ENCODE results near the gene RSPH3. TPM values are rescaled to one million over a fixed set of nuclear protein-coding genes. Genes with fewer than 3 reads are reported as not detected.
"Not testable (repeated sequence)": the region's sequence is repeated elsewhere in the genome, so short reads cannot be mapped to it uniquely, and the experiment has no call there.

The RSPH3 gene
- total RNA-seq, 2 experiments from 2014 or later, result 3.3 to 4.0 TPM

DNA sequence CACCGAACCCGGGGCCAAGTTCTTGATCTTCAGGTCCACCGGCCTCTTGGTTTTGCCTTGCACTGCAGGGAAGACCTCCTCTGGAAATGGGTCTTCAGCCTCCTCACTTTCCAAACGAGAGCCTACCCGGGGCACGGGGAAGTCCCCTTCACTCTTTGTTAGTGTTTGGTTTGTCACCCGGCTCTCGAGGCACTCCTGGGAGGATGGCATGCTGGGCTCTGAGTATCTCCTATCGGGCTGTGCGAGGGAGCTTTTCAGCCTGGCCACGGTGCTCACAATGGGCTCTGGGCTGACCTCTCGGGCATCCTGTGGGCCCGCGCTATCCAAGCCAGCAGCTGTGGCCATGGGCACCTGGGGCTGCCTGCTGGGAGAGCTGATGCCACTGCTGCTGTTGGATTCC lies 36.7 kb upstream of the RSPH3 start:
- Mint-ChIP-seq H3K27me3 (no peaks in the 10 kb centered on the region), H3K27ac (peak overlapping the region; percentile 70), H3K9me3 (no peaks in the 10 kb centered on the region), H3K36me3 (peaks cover 69% of the 10 kb centered on the region), H3K4me3 (peak overlapping the region; percentile 58), H3K4me1 (peaks cover 73% of the 10 kb centered on the region)
- DNase-seq, result no peak

DNA sequence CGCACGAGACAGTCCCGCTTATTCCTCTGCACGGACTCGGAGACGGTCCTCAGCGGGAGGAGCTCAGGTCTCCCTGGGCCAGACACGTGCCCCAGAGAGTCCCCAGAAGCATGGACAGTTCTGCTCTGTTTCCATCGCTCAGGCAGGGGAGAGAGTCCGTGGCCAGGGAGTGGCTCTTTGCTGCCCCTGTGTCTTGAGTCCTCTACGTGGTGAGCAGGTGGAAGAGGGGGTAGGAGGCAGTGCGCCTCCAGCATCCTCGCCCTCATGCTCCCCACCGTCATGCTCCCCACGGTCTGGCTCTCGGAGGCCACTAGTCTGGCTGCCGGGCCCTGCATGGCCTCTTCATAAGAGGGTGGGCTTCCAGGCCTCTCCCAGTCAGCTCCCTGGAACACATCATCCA lies 35.9 kb upstream of the RSPH3 start:
- no peaks in the 10 kb centered on the region for H3K9me3 Mint-ChIP-seq
- peaks cover 61% of the 10 kb centered on the region for H3K36me3 Mint-ChIP-seq
- peak overlapping the region; percentile 70 for H3K27ac Mint-ChIP-seq
- no peaks in the 10 kb centered on the region for H3K27me3 Mint-ChIP-seq
- H3K4me3 Mint-ChIP-seq, result peak overlapping the region; percentile 20
- peaks cover 67% of the 10 kb centered on the region for H3K4me1 Mint-ChIP-seq
- DNase-seq, result no peak

DNA sequence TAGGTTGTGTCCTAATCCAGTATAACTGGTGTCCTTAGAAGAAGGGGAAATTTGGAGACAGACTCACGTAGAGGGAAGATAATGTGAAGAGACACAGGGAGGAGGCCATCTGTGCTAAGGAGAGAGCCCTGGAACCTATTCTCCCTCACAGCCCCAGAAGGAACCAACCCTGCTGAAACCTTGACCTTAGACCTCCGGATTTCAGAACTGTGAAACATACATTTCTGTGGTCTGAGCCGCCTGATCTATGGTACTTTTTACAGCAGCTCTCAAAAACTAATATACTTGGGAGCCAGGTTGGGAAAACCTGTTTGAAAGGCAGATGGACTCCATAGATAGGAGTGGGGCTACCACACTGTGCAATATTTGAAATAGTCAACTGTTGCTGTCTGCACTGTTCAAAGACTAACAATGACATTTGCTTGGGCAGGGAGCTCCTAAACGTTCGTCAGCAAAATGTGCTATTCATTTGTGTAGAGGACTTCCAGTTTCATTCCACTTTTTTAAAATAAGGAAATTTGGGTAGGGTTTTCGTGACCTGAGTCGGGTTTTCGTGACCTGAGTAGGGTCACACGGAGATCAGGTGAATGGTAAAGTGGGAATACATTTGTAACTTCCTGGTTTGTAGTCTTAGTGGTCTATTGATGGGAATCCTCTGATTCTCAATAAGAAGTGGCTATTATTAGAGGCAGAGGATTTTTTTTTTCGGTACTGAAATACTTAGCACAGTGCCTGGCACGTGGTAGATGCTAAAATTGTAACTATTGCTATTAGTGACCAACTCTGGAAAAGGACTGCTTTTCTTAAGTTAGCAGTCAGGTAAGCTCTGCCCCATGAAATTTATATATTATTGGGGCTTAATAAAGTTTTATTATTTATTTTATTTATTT lies 33.4 kb upstream of the RSPH3 start:
- no peaks in the 10 kb centered on the region for H3K27me3 Mint-ChIP-seq
- DNase-seq, result no peak
- no peaks in the 10 kb centered on the region for H3K9me3 Mint-ChIP-seq
- no peak overlapping the region for H3K4me3 Mint-ChIP-seq
- H3K27ac Mint-ChIP-seq, result peak overlapping the region; percentile 63
- peaks cover 36% of the 10 kb centered on the region for H3K36me3 Mint-ChIP-seq
- H3K4me1 Mint-ChIP-seq, result peaks cover 42% of the 10 kb centered on the region

DNA sequence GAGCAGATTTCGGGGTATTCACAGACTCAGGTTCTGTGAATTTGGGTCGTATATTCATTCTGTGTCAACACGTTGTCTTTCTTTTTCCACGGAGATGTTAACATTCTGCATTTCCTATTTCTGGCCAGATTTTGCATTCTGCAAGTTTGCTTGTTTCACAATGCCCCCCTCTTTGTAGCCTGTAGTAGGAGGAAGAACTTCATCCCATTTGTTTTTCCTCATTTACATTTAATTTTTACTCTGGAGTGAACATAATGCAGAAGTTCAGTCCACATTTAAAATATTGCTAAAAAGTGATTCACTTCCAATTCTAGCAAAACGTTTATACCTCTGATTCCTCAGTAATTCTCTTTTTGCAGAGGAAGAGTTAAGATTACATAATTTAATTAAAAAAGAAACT lies 31.8 kb upstream of the RSPH3 start:
- no peak for DNase-seq
- H3K4me1 Mint-ChIP-seq, result peaks cover 29% of the 10 kb centered on the region
- H3K27ac Mint-ChIP-seq, result no peak overlapping the region
- H3K36me3 Mint-ChIP-seq, result peaks cover 28% of the 10 kb centered on the region
- peaks cover 1% of the 10 kb centered on the region for H3K9me3 Mint-ChIP-seq
- H3K4me3 Mint-ChIP-seq, result no peak overlapping the region
- H3K27me3 Mint-ChIP-seq, result no peaks in the 10 kb centered on the region

DNA sequence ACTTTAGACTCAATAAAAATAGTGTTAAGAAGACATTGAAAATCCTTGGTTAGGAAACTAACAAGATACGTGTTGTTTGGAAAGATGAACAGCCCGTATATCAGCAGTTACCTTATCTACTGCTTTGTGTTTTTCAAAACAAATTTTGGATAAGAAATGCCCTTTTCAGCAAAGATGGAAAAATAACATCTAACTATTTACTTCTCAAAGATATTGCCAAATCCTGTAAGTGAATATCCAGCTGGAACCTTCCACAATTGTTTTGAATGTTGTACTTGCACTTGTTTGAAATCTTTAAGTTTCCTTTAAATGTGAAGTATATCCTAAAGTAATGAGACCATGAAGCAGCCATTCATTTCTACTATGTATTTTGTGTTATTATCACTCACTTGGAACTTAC lies 30.2 kb upstream of the RSPH3 start:
- H3K27ac Mint-ChIP-seq, result no peak overlapping the region
- H3K4me3 Mint-ChIP-seq, result no peak overlapping the region
- peaks cover 22% of the 10 kb centered on the region for H3K36me3 Mint-ChIP-seq
- H3K27me3 Mint-ChIP-seq, result no peaks in the 10 kb centered on the region
- H3K9me3 Mint-ChIP-seq, result peaks cover 9% of the 10 kb centered on the region
- no peak for DNase-seq
- H3K4me1 Mint-ChIP-seq, result peaks cover 15% of the 10 kb centered on the region

DNA sequence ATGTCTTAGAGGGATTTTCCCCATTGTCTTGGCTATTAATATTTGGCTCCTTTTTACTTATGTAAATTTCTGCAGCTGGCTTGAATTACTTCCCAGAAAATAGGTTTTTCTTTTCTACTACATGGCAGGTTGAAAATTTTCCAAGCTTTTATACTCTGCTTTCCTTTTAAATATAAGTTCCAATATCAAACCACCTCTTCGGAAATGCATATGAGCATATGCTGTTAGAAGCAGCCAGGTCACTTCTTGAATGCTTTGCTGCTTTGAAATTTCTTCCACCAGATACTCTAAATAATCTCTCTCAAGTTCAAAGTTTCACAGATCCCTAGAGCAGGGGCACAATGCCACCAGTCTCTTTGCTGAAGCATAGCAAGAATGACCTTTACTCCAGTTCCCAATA lies 25.2 kb upstream of the RSPH3 start:
- H3K27ac Mint-ChIP-seq, H3K27me3 Mint-ChIP-seq: not testable (repeated sequence)
- peaks cover 13% of the 10 kb centered on the region for H3K4me1 Mint-ChIP-seq

DNA sequence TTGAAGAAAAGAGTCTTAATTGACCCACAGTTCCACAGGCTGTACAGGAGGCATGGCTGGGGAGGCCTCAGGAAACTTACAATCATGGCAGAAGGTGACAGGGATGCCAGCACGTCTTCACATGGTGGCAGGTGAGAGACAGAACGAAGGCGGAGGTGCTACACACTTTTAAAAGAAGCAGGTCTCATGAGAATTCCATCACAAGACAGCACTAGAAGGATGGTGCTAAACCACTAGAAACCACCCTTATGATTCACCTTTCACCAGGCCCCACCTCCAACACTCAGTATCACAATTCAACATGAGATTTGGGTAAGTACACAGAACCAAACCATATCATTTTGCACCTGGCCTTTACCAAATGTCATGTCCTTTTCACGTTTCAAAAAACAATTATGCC lies 23.9 kb upstream of the RSPH3 start:
- peaks cover 37% of the 10 kb centered on the region for H3K9me3 Mint-ChIP-seq
- H3K27me3 Mint-ChIP-seq, result no peaks in the 10 kb centered on the region
- H3K4me1 Mint-ChIP-seq, result peaks cover 22% of the 10 kb centered on the region
- peak; percentile 33 for DNase-seq
- H3K27ac Mint-ChIP-seq, result peak overlapping the region; percentile 66
- H3K36me3 Mint-ChIP-seq, result peaks cover 58% of the 10 kb centered on the region
- H3K4me3 Mint-ChIP-seq, result no peak overlapping the region

More for the DNA sequence above, 25.2 kb upstream of the RSPH3 start:
- H3K36me3 Mint-ChIP-seq, result peaks cover 52% of the 10 kb centered on the region
- H3K9me3 Mint-ChIP-seq, result peaks cover 35% of the 10 kb centered on the region
- DNase-seq, H3K4me3 Mint-ChIP-seq: not testable (repeated sequence)

DNA sequence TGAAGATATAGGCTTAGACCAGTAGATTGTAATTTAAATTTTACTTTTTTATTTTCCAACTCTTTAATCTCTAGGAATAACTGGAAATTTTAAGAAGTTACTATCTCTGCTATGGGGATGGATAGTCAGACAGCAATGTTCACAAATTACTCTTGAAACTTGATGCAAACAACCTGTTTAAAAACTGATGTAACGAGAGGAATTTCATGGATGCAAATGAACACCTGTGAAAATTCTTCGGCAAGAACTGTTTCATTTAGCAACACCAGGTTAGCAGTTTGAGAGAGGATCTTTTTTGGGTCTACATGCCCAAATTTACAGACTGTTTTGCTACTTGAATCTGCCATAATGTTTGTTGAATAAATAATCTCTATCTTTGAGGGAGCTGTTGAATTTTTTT lies 20.0 kb upstream of the RSPH3 start:
- Mint-ChIP-seq H3K36me3 (peaks cover 49% of the 10 kb centered on the region), H3K27me3 (no peaks in the 10 kb centered on the region), H3K9me3 (peaks cover 26% of the 10 kb centered on the region), H3K27ac (no peak overlapping the region), H3K4me1 (peaks cover 45% of the 10 kb centered on the region), H3K4me3 (no peak overlapping the region)
- DNase-seq, result no peak

DNA sequence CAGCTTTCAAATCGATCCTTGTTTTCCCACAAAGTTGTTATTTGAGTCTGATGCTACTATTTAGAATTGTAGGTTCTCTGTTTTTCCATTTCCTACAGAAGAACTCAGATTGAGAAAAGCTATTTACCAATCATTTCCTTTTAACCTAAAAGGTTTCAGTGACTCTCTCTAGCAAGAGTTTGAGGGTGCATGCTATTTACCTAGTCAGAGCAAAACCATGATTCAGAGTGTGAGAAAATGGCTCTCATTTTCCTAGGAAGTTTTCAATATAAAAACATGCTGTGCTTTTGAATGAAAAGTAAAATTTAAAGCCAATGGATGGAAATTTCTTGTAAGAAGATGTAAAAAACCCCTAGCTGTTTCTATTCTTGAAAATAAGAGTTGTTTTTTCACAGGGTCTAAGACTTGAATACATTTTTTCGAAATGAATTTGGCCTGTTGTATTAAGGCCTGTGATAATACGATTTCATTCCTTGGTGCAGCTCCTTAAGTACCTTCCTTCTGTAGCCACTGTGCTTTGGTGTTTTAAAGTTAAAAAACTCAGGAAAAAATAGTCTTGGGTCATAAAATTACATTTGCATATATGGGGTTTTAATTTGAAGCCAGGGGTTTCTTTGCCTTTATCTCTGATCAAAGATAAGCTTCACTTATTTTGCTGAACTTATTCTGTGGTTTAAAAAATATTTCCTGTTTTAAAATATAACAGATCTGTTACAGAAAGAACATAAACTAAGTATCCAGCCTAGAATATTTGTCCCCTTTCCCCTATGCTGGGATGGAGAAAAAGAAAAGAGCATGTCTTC lies 18.0 kb upstream of the RSPH3 start:
- Mint-ChIP-seq H3K4me3 (peak overlapping the region; percentile 26), H3K36me3 (peaks cover 34% of the 10 kb centered on the region), H3K27me3 (no peaks in the 10 kb centered on the region), H3K4me1 (peaks cover 42% of the 10 kb centered on the region), H3K27ac (peak overlapping the region; percentile 94), H3K9me3 (peaks cover 10% of the 10 kb centered on the region)
- DNase-seq, result no peak

DNA sequence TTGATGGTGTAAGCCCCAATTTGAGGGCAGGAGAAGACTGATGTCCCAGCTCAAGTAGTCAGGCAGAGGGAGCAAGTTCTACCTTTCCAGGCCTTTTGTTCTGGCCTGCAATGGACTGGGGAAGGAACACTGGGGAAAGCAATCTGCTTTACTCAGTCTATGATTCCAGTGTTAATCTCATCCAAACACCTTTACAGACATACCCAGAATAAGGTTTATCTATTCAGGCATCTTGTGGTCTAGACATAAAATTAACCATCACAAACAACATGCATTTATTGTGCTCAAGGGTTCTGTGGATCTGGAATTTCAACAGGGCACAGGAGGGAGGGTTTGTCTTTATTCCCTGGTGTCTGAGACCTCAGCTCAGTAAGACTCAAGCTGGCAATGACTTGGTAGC lies 14.4 kb upstream of the RSPH3 start:
- H3K4me3 Mint-ChIP-seq, result no peak overlapping the region
- no peaks in the 10 kb centered on the region for H3K27me3 Mint-ChIP-seq
- H3K36me3 Mint-ChIP-seq, result peaks cover 19% of the 10 kb centered on the region
- DNase-seq, result no peak
- H3K4me1 Mint-ChIP-seq, result peaks cover 50% of the 10 kb centered on the region
- no peaks in the 10 kb centered on the region for H3K9me3 Mint-ChIP-seq
- H3K27ac Mint-ChIP-seq, result no peak overlapping the region

DNA sequence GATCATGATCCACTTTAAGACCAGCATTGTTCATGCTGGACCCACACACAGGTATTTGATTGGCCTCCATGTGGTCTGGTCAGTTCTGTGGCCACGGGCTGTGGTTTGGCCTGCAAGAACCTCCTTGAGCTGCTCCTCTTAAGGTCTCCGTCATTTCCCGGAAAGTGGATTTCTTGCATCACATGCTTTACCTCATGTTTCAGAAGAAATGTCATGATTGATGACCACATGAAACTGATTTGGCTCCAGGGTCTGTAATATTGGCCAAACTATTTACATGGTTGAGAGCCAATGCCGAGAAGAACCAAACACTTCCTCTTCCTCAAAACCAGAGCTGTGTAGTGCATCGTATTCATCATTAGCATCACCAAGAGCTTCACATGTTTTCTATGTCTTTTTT lies 13.2 kb upstream of the RSPH3 start:
- H3K4me3 Mint-ChIP-seq, result no peak overlapping the region
- H3K4me1 Mint-ChIP-seq, result peaks cover 43% of the 10 kb centered on the region
- no peaks in the 10 kb centered on the region for H3K27me3 Mint-ChIP-seq
- peaks cover 11% of the 10 kb centered on the region for H3K36me3 Mint-ChIP-seq
- H3K9me3 Mint-ChIP-seq, result no peaks in the 10 kb centered on the region
- no peak for DNase-seq
- no peak overlapping the region for H3K27ac Mint-ChIP-seq

DNA sequence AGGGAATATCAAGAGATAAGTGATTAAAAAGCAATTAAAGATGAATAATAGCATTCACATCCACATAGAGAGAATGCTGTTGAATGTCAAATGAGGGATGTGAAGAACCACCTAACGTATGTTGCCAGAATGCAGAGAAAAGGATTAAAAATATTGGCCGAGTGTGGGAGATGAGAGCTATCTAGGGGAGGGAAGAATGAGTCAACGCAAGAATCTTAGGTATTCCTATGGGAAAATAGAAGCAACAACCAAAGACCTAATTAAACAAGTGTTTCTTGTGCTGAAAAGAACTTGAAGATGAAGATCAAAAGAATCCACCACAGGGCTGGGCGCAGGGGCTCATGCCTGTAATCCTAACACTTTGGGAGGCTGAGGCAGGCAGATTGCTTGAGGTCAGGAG lies 12.2 kb upstream of the RSPH3 start:
- H3K36me3 Mint-ChIP-seq, result peaks cover 11% of the 10 kb centered on the region
- no peaks in the 10 kb centered on the region for H3K27me3 Mint-ChIP-seq
- H3K4me3 Mint-ChIP-seq, result no peak overlapping the region
- no peak overlapping the region for H3K27ac Mint-ChIP-seq
- no peaks in the 10 kb centered on the region for H3K9me3 Mint-ChIP-seq
- DNase-seq, result no peak
- H3K4me1 Mint-ChIP-seq, result peaks cover 36% of the 10 kb centered on the region

DNA sequence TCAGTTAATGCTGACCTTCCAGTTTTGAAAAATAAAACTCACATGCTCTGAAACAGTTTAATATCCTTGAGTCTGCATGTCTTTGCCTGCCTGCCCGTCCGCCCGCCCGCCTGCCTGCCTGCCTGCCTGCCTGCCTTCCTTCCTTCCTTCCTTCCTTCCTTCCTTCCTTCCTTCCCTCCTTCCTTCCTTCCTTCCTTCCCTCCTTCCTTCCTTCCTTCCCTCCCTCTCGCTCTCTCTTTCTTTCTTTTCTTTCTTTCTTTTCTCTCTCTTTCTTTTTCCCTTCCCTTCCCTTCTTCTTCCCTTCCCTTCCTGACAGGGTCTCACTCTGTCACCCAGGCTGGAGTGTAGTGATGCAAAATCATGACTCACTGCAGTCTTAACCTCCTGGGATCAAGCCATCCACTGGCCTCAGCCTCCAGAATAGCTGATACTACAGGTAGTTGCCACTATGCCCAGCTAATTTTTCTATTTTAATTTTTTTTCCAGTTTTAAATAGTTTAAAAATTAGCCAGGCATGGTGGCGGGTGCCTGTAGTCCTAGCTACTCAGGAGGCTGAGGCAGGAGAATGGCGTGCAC lies 10.1 kb upstream of the RSPH3 start:
- H3K4me3 Mint-ChIP-seq, result not testable (repeated sequence)

DNA sequence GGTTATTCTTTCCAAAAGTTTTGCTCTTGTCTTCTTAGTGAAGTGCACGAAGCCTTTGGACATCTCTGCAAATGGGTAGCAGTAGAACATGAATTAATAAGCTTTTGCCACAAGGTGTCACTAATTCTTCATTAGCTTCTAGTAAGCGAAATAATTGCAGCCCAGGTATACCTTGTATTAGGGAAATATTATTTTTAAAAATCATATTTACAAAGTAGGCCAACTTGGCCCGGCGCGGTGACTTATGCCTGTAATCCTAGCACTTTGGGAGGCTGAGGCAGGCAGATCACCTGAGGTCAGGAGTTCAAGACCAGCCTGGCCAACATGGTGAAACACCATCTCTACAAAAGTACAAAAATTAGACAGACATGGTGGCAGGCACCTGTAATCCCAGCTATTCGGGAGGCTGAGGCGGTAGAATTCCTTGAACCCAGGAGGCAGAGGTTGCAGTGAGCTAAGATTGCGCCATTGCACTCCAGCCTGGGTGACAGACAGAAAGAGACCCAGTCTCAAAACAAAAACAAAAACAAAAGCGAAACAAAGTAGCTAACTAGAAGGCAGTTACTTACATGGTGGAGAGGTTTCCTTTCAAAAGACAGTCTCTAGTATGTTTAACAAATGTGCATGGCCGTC lies 8.8 kb upstream of the RSPH3 start:
- Mint-ChIP-seq H3K36me3 (peaks cover 3% of the 10 kb centered on the region), H3K27ac (no peak overlapping the region), H3K4me3 (no peak overlapping the region), H3K9me3 (no peaks in the 10 kb centered on the region), H3K4me1 (peaks cover 28% of the 10 kb centered on the region), H3K27me3 (no peaks in the 10 kb centered on the region)
- DNase-seq, result no peak

More for the DNA sequence above, 10.1 kb upstream of the RSPH3 start:
- H3K27ac Mint-ChIP-seq, H3K9me3 Mint-ChIP-seq, H3K27me3 Mint-ChIP-seq, H3K36me3 Mint-ChIP-seq, DNase-seq: not testable (repeated sequence)
- peaks cover 30% of the 10 kb centered on the region for H3K4me1 Mint-ChIP-seq

DNA sequence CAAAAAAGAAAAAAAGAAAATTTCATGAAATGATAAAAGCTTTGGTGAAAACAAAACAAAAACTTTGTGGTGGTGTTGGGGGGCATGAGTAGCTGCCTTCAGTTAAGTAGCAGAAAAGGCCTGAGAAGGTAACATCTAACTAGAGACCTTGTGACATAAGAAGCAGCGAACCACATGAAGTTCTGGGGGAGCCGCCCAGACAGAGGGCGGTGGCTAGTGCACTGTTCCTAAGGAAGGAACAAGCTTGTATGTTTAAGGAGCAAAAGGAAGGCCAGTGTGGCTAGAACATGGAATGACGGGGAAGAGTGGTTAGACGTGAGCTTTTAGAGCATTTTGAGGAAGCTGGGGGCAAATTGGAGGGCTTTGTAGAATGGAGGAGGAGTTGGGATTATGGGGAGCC lies 7.5 kb upstream of the RSPH3 start:
- Mint-ChIP-seq H3K9me3 (no peaks in the 10 kb centered on the region), H3K27me3 (no peaks in the 10 kb centered on the region), H3K36me3 (peaks cover 3% of the 10 kb centered on the region), H3K4me3 (no peak overlapping the region), H3K4me1 (peaks cover 21% of the 10 kb centered on the region), H3K27ac (no peak overlapping the region)
- DNase-seq, result no peak
